Stomach smooth muscle (tissue), 2 donors: ENCODE results near the gene TADA3.

Experiments used
- H3K27ac ChIP-seq: one replicate; pipeline ENCODE4 v1.7.0; 2013; ENCODE audit warnings: mild to moderate bottlenecking, low read length, inconsistent platforms
- H3K27me3 ChIP-seq, 2 donors: one replicate each; pipeline ENCODE4 v1.7.0; 2013; ENCODE audit warnings: low read length in 2 of 2; ENCODE audit not compliant: insufficient read depth in 2 of 2, control insufficient read depth in 1 of 2
- H3K36me3 ChIP-seq, 2 donors: one replicate each; pipeline ENCODE4 v1.7.0; 2013; ENCODE audit warnings: low read length in 2 of 2; ENCODE audit not compliant: control insufficient read depth in 2 of 2, insufficient read depth in 2 of 2
- H3K4me1 ChIP-seq: one replicate; pipeline ENCODE4 v1.7.0; 2013; ENCODE audit warnings: low read length; ENCODE audit not compliant: control insufficient read depth, insufficient read depth
- H3K4me3 ChIP-seq, 2 donors: one replicate each; pipeline ENCODE4 v1.7.0; 2013; ENCODE audit warnings: low read length in 2 of 2
- H3K9ac ChIP-seq, 2 donors: one replicate each; pipeline ENCODE4 v1.7.0; 2013; ENCODE audit warnings: low read length in 2 of 2, mild to moderate bottlenecking in 1 of 2
- H3K9me3 ChIP-seq, 2 donors: one replicate each; pipeline ENCODE4 v1.7.0; 2013; ENCODE audit warnings: low read length in 2 of 2; ENCODE audit not compliant: control insufficient read depth in 2 of 2
- donor health status: healthy.
- donor health status: Pancreatic carcinoma.

The TADA3 gene

DNA sequence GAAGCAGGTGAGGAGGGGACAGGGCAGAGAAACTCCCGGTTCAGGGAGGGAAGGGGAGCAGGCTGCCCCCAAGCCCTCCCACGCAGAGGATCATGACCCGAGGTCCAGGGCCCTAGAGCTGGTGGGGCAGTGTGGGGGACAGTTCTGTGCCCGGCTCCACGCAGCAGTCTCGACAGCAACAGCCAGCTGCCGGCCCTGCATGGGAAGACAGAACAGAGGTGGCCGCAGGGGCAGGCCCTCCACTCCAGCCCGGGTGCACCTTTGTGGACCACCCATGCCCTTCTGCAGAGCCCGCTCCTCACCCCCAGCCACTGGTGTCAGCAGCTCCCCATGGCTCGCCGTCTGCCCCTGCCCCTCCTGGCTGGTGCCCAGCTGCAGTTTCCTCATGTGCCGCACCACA is 34.8 kb downstream of the TADA3 start:
- Histone ChIP-seq H3K9ac (no peak overlapping the region), H3K4me3 (no peak overlapping the region), H3K27me3 (no peaks in the 10 kb centered on the region), H3K9me3 (no peaks in the 10 kb centered on the region), H3K27ac (no peak overlapping the region), H3K36me3 (peaks cover 46 to 52% of the 10 kb centered on the region in 2 donors), H3K4me1 (peaks cover 5% of the 10 kb centered on the region)

- Histone ChIP-seq H3K9ac (no peak overlapping the region), H3K36me3 (peaks cover 38 to 48% of the 10 kb centered on the region in 2 donors), H3K9me3 (no peaks in the 10 kb centered on the region), H3K27me3 (no peaks in the 10 kb centered on the region), H3K4me1 (peaks cover 24% of the 10 kb centered on the region), H3K27ac (no peak overlapping the region), H3K4me3 (no peak overlapping the region)
Observed at GRCh38 chr3:9754678-9755077, 37.6 kb downstream of the TADA3 start.

DNA sequence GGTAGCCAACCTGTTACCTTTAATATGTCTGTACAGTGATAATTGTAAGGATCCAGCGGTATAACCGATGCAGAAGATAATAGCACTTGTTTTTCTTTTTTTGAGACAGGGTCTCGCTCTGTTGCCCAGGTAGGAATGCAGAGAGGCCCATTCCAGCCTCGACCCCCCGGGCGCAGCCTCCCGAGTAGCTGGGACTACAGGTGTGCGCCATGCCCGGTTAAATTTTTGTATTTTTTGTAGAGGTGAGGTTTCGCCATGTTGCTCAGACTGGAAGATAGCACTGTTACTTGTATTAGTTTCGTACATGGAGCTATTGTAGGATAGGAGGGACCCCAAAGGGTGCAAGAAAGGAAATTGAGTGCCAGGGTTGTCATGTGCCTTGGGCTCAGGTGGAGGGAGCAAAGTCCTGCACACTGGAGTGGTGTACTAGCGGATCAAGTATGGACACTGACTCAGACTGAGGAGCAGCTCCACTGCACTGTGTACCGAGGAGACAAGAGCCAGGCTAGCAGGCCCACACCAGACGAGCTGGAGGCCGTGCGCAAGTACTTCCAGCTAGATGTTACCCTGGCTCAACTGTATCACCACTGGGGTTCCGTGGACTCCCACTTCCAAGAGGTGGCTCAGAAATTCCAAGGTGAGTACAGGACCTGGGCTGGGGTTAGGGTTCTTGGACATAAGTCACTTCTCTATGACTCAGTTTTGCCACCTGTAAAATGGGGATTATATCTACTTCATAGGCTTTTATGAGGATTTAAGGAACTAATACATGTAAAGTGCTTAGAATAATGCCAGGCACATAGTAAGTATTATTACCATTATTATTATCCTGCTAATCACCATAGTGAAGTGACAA is 41.5 kb downstream of the TADA3 start:
- Histone ChIP-seq H3K9ac (peak overlapping the region; percentile 86), H3K27ac (peak overlapping the region; percentile 86), H3K4me3 (peak overlapping the region; percentile 90 to 94), H3K4me1 (peaks cover 37% of the 10 kb centered on the region), H3K36me3 (peaks cover 29 to 40% of the 10 kb centered on the region in 2 donors), H3K9me3 (no peaks in the 10 kb centered on the region), H3K27me3 (no peaks in the 10 kb centered on the region)

GRCh38 chr3:9749645-9750555 is 42.4 kb downstream of the TADA3 start, which contains the start of gene OGG1:
OGG1 (plus strand) TSS chr3:9749952; CDS start chr3:9750287, 335 bp downstream.
- Histone ChIP-seq H3K9ac (peak within 1 kb of the TSS; percentile 86 to 87), H3K36me3 (peaks cover 35 to 46% of the 10 kb centered on the region in 2 donors), H3K4me1 (peaks cover 37% of the 10 kb centered on the region), H3K27me3 (no peaks in the 10 kb centered on the region), H3K4me3 (peak within 1 kb of the TSS; percentile 90 to 94), H3K27ac (peak within 1 kb of the TSS; percentile 86), H3K9me3 (no peaks in the 10 kb centered on the region)

GRCh38 chr3:9749296-9749644 is 43.0 kb downstream of the TADA3 start:
- H3K4me1 ChIP-seq: peaks cover 33% of the 10 kb centered on the region
- H3K27ac ChIP-seq: peak overlapping the region; percentile 86
- peaks cover 40 to 47% of the 10 kb centered on the region in 2 donors for H3K36me3 ChIP-seq
- peak overlapping the region; percentile 86 to 87 for H3K9ac ChIP-seq
- no peaks in the 10 kb centered on the region for H3K9me3 ChIP-seq
- no peaks in the 10 kb centered on the region for H3K27me3 ChIP-seq
- peak overlapping the region; percentile 82 to 94 for H3K4me3 ChIP-seq

- Histone ChIP-seq H3K9me3 (no peaks in the 10 kb centered on the region), H3K4me1 (peaks cover 32% of the 10 kb centered on the region), H3K4me3 (no peak overlapping the region), H3K36me3 (peaks cover 48 to 59% of the 10 kb centered on the region in 2 donors), H3K9ac (no peak overlapping the region), H3K27me3 (no peaks in the 10 kb centered on the region), H3K27ac (no peak overlapping the region)
Observed at GRCh38 chr3:9748031-9748430, 44.2 kb downstream of the TADA3 start.

DNA sequence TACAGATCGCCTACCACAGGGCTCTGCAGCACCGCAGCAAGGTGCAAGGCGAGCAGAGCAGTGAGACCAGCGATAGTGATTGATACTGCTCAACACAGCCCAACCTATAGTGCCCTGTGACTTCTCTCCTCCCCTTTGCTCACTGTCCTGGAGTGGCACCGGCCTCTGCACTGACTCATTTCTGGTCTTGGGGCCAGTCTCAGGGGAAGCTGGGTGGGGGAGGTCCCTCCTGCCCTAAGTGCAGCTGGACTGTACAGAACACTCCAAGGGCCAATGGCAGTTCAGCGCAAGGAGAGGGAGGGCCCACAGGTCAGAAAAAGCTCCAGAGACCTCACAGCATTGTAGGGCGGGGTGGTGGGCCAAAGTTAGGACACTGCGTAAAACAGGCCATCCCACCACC is 45.0 kb downstream of the TADA3 start:
- Histone ChIP-seq H3K9ac (no peak overlapping the region), H3K27ac (no peak overlapping the region), H3K4me3 (no peak overlapping the region), H3K9me3 (no peaks in the 10 kb centered on the region), H3K4me1 (peaks cover 32% of the 10 kb centered on the region), H3K27me3 (no peaks in the 10 kb centered on the region), H3K36me3 (peaks cover 55 to 67% of the 10 kb centered on the region in 2 donors)

DNA sequence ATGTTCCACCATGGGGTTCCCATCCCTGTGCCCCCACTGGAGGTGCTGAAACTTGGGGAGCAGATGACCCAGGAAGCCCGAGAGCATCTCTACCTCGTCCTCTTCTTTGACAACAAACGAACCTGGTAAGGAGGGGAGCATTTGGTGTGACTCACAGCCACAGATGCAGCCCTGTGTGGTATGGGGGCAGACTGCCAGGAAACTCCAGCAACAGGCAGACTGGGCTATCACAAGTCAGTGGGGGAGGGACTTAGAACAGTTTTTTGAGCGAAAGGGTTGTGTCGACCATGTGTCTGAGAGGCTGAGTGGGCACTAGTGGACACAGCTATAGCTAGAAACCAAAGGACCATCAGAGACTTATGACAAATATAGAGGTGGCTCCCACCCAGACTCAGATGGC is 45.9 kb downstream of the TADA3 start:
- peaks cover 26% of the 10 kb centered on the region for H3K4me1 ChIP-seq
- peak overlapping the region in 1 of 2 donors; percentile 22 for H3K9ac ChIP-seq
- no peaks in the 10 kb centered on the region for H3K9me3 ChIP-seq
- H3K36me3 ChIP-seq: peaks cover 59 to 68% of the 10 kb centered on the region in 2 donors
- H3K27ac ChIP-seq: no peak overlapping the region
- no peaks in the 10 kb centered on the region for H3K27me3 ChIP-seq
- no peak overlapping the region for H3K4me3 ChIP-seq

GRCh38 chr3:9745521-9745920 is 46.8 kb downstream of the TADA3 start:
- Histone ChIP-seq H3K4me3 (no peak overlapping the region), H3K9me3 (no peaks in the 10 kb centered on the region), H3K27me3 (no peaks in the 10 kb centered on the region), H3K27ac (no peak overlapping the region), H3K9ac (no peak overlapping the region), H3K4me1 (peaks cover 20% of the 10 kb centered on the region), H3K36me3 (peaks cover 66 to 77% of the 10 kb centered on the region in 2 donors)

DNA sequence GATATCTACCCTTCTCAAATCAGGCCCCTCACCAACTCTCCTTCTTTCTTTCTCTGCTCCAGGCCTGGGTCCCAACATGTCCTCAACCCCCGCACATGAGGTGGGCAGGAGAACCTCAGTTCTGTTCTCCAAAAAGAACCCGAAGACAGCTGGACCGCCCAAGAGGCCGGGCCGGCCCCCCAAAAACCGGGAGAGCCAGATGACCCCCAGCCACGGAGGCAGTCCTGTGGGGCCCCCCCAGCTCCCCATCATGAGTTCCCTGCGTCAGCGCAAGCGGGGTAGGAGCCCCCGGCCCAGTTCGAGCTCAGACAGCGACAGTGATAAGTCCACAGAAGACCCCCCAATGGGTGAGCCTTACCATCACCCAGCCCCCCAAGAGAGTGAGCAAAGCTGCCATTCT is 48.1 kb downstream of the TADA3 start:
- no peaks in the 10 kb centered on the region for H3K9me3 ChIP-seq
- peaks cover 80 to 90% of the 10 kb centered on the region in 2 donors for H3K36me3 ChIP-seq
- no peak overlapping the region for H3K27ac ChIP-seq

More for the DNA sequence above, 48.1 kb downstream of the TADA3 start:
- no peaks in the 10 kb centered on the region for H3K27me3 ChIP-seq
- H3K9ac ChIP-seq: no peak overlapping the region
- no peak overlapping the region for H3K4me3 ChIP-seq
- peaks cover 12% of the 10 kb centered on the region for H3K4me1 ChIP-seq
